Measurements from ENCODE around the gene RDH5.

The RDH5 gene

GRCh38 chr12:55762646-55763045 is 42.5 kb downstream of the RDH5 start:
- Histone ChIP-seq H3K27me3 (ENCODE audit: control insufficient read depth, low read length) (no peaks in the 10 kb centered on the region), H3K4me1 (ENCODE audit: control insufficient read depth, low read length) (no peaks in the 10 kb centered on the region), H3K27ac (ENCODE audit: low read depth, low read length) (no peak overlapping the region), H3K4me3 (ENCODE audit: low read length) (no peak overlapping the region), H3K36me3 (ENCODE audit: control insufficient read depth, low read length) (peaks cover 75% of the 10 kb centered on the region), H3K79me2 (ENCODE audit: control insufficient read depth, low read length) (peaks cover 6% of the 10 kb centered on the region), H3K4me2 (ENCODE audit: low read length) (no peak overlapping the region), H4K20me1 (ENCODE audit: control insufficient read depth, insufficient read depth, low read depth, low read length) (no peaks in the 10 kb centered on the region), H3F3A (ENCODE audit: control insufficient read depth, insufficient read depth) (peaks cover 7% of the 10 kb centered on the region), H3K9me3 (ENCODE audit: control insufficient read depth, insufficient read depth, low read length) (no peaks in the 10 kb centered on the region), H3K9me2 (replicated peaks; ENCODE audit: control insufficient read depth, low read length) (no peaks in the 10 kb centered on the region)
- TF ChIP-seq CTCF (IDR thresholded peaks at IDR 0.05; ENCODE audit: low read depth, low read length, poor library complexity, severe bottlenecking) (no peak), EZH2phosphoT487 (IDR thresholded peaks at IDR 0.05; ENCODE audit: borderline replicate concordance, low read length) (no peak)

- Histone ChIP-seq H3F3A (ENCODE audit: control insufficient read depth, insufficient read depth) (peaks cover 5% of the 10 kb centered on the region; the same call in 1 of the 2 replicates), H3K9me2 (replicated peaks; ENCODE audit: control insufficient read depth, low read length) (no peaks in the 10 kb centered on the region), H4K20me1 (ENCODE audit: control insufficient read depth, insufficient read depth, low read depth, low read length) (no peaks in the 10 kb centered on the region), H3K9me3 (ENCODE audit: control insufficient read depth, insufficient read depth, low read length) (no peaks in the 10 kb centered on the region), H3K4me2 (ENCODE audit: low read length) (no peak overlapping the region), H3K27ac (ENCODE audit: low read depth, low read length) (no peak overlapping the region), H3K27me3 (ENCODE audit: control insufficient read depth, low read length) (no peaks in the 10 kb centered on the region), H3K4me3 (ENCODE audit: low read length) (no peak overlapping the region), H3K36me3 (ENCODE audit: control insufficient read depth, low read length) (peaks cover 65% of the 10 kb centered on the region), H3K4me1 (ENCODE audit: control insufficient read depth, low read length) (no peaks in the 10 kb centered on the region), H3K79me2 (ENCODE audit: control insufficient read depth, low read length) (peaks cover 6% of the 10 kb centered on the region)
- TF ChIP-seq EZH2phosphoT487 (IDR thresholded peaks at IDR 0.05; ENCODE audit: borderline replicate concordance, low read length) (no peak), CTCF (IDR thresholded peaks at IDR 0.05; ENCODE audit: low read depth, low read length, poor library complexity, severe bottlenecking) (no peak)
Observed at GRCh38 chr12:55765736-55766290, 45.6 kb downstream of the RDH5 start.

GRCh38 chr12:55767156-55767555 is 47.0 kb downstream of the RDH5 start:
- no peaks in the 10 kb centered on the region for H3K27me3 ChIP-seq (ENCODE audit: control insufficient read depth, low read length)
- no peak overlapping the region for H3K4me3 ChIP-seq (ENCODE audit: low read length)
- no peaks in the 10 kb centered on the region for H4K20me1 ChIP-seq (ENCODE audit: control insufficient read depth, insufficient read depth, low read depth, low read length)
- TF ChIP-seq EZH2phosphoT487 (IDR thresholded peaks at IDR 0.05; ENCODE audit: borderline replicate concordance, low read length) (no peak), CTCF (IDR thresholded peaks at IDR 0.05; ENCODE audit: low read depth, low read length, poor library complexity, severe bottlenecking) (no peak)
- no peak overlapping the region for H3K27ac ChIP-seq (ENCODE audit: low read depth, low read length)
- no peaks in the 10 kb centered on the region for H3K4me1 ChIP-seq (ENCODE audit: control insufficient read depth, low read length)
- H3K36me3 ChIP-seq (ENCODE audit: control insufficient read depth, low read length) = peaks cover 66% of the 10 kb centered on the region
- H3K9me2 ChIP-seq (replicated peaks; ENCODE audit: control insufficient read depth, low read length) = no peaks in the 10 kb centered on the region
- peaks cover 11% of the 10 kb centered on the region for H3K79me2 ChIP-seq (ENCODE audit: control insufficient read depth, low read length)
- H3F3A ChIP-seq (ENCODE audit: control insufficient read depth, insufficient read depth) = 0 out of 2 replicates have a peak, but pooled peaks cover 3% of the 10 kb centered on the region
- no peaks in the 10 kb centered on the region for H3K9me3 ChIP-seq (ENCODE audit: control insufficient read depth, insufficient read depth, low read length)
- H3K4me2 ChIP-seq (ENCODE audit: low read length) = no peak overlapping the region

All from DOHH2 (cell line).